Ammon's horn (tissue), 1 donor: Measurements from ENCODE around the gene ACTR2.
"Not testable (repeated sequence)": the region's sequence is repeated elsewhere in the genome, so short reads cannot be mapped to it uniquely, and the experiment has no call there.

Source experiments
- DNase-seq: peaks from one replicate; pipeline ENCODE4 v3.0.0-alpha.2; 2016; ENCODE audit warnings: low spot score

ACTR2 gene

GRCh38 chr2:65313954-65314256 lies 86.3 kb downstream of the ACTR2 start:
- DNase-seq = no peak

GRCh38 chr2:65314801-65315441 lies 87.3 kb downstream of the ACTR2 start:
- DNase-seq = no peak

- DNase-seq = peak; percentile 43
These were observed 88.4 kb downstream of the ACTR2 start for GRCh38 chr2:65316072-65316471.

- DNase-seq = not testable (repeated sequence)
These were observed 89.7 kb downstream of the ACTR2 start for GRCh38 chr2:65317351-65317750.

GRCh38 chr2:65317841-65318240 lies 90.2 kb downstream of the ACTR2 start:
- DNase-seq = no peak

- DNase-seq = no peak
These were observed 91.5 kb downstream of the ACTR2 start for GRCh38 chr2:65319072-65319673.

GRCh38 chr2:65319674-65320041 lies 92.0 kb downstream of the ACTR2 start:
- DNase-seq = no peak

GRCh38 chr2:65320042-65320725 lies 92.6 kb downstream of the ACTR2 start:
- DNase-seq = no peak
